ENCODE data around the gene BRSK1. TPM values are rescaled to one million over a fixed set of nuclear protein-coding genes. Genes with fewer than 3 reads are reported as not detected.

BRSK1 gene
- total RNA-seq, 2 experiments from 2014 or later: 2.6 to 2.7 TPM

DNA sequence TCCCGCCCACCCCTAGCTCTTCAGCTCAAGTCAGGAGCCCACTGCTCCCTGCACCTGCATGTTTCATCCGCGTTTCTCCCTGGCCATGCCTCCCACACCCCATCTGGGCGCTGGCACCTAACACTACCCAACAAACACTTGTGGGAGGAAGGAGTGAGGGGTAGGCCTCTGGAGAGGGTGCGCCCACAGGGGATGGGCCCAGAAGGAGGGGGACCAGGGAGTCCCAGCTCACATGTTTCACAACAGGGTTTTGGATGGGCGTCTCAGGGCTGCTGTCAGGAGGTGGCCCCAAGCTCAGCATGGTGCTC is 43.1 kb upstream of the BRSK1 start:
- H3K4me3 Mint-ChIP-seq: no peak overlapping the region
- peaks cover 2% of the 10 kb centered on the region for H3K4me1 ChIP-seq (ENCODE audit: insufficient read depth, low read length)
- intact Hi-C loops (cut with DNase I, micrococcal nuclease): no loop called here
- no peak overlapping the region for H3K27ac Mint-ChIP-seq
- no peaks in the 10 kb centered on the region for H3K27me3 ChIP-seq (ENCODE audit: control insufficient read depth in 1 of 2, insufficient read depth in 2 of 2, low read length in 2 of 2)
- no peaks in the 10 kb centered on the region for H3K9me3 Mint-ChIP-seq
- no peak overlapping the region for H3K4me3 ChIP-seq (ENCODE audit: low read length)
- no peaks in the 10 kb centered on the region for H3K4me1 Mint-ChIP-seq (ENCODE audit: low read depth)
- peaks cover 94% of the 10 kb centered on the region for H3K36me3 ChIP-seq (ENCODE audit: insufficient read depth, low read length)
- no peaks in the 10 kb centered on the region for H3K27me3 Mint-ChIP-seq
- CTCF ChIA-PET: no interaction called here
- DNase-seq (no peak), ATAC-seq (ENCODE audit: poor library complexity) (no peak)
- TF ChIP-seq, protein P1, sequence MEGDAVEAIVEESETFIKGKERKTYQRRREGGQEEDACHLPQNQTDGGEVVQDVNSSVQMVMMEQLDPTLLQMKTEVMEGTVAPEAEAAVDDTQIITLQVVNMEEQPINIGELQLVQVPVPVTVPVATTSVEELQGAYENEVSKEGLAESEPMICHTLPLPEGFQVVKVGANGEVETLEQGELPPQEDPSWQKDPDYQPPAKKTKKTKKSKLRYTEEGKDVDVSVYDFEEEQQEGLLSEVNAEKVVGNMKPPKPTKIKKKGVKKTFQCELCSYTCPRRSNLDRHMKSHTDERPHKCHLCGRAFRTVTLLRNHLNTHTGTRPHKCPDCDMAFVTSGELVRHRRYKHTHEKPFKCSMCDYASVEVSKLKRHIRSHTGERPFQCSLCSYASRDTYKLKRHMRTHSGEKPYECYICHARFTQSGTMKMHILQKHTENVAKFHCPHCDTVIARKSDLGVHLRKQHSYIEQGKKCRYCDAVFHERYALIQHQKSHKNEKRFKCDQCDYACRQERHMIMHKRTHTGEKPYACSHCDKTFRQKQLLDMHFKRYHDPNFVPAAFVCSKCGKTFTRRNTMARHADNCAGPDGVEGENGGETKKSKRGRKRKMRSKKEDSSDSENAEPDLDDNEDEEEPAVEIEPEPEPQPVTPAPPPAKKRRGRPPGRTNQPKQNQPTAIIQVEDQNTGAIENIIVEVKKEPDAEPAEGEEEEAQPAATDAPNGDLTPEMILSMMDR (IDR thresholded peaks at IDR 0.05): no peak
- no peaks in the 10 kb centered on the region for H3K9me3 ChIP-seq (ENCODE audit: control insufficient read depth in 1 of 2, insufficient read depth in 1 of 2, low read length in 2 of 2)
- H3K27ac ChIP-seq (ENCODE audit: low read depth in 1 of 2, low read length in 2 of 2): no peak overlapping the region
- H3K36me3 Mint-ChIP-seq (ENCODE audit: low read depth): peaks cover 74% of the 10 kb centered on the region
- POLR2A ChIA-PET: interaction anchor here (0.8 to 1.7 kb wide), 2 partner anchors 13 to 19 kb away, joined by 3 to 4 read pairs; partner anchors contain the start of gene PPP6R1

DNA sequence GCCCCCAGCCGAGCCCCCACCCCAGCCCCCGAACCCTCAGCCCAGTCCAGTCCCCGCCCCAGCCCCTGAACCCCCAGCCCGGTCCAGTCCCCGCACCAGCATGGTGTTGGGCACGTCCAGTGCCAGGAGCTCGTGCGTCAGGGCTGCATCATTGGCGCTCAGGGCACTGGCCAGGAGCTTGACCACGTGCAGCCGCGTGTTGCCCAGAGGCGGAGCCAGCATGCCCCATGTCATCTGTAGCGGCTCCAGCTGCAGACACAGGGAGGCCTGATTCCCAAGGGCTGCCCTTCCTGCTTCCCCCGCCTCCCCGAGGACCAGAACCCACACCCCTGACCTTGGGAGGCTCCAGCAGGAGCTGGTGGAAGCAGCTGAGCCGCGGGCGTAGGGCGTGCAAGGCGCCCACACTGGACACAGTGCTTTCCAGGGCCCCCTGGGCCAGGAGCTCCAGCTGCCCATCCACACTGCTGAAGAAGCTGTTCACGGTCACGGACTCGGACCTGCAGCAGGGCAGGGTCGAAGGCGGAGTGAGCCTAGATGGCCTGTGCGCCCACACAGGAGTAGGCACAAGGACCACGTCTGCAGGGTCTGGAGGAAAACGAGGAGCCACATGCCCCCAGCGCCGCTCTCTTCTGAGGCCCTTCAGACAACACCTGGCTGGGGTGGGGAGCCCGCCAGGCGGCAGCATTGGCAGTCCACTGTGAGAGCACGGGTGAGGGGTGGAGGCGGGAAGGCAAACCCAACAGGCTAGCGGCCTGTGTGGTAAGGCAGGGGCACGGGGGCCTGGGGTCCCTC is 42.5 kb upstream of the BRSK1 start:
- Histone ChIP-seq H3K4me3 (ENCODE audit: low read length) (no peak overlapping the region), H3K9me3 (ENCODE audit: control insufficient read depth in 1 of 2, insufficient read depth in 1 of 2, low read length in 2 of 2) (no peaks in the 10 kb centered on the region), H3K36me3 (ENCODE audit: insufficient read depth, low read length) (peaks cover 94% of the 10 kb centered on the region), H3K27me3 (ENCODE audit: control insufficient read depth in 1 of 2, insufficient read depth in 2 of 2, low read length in 2 of 2) (no peaks in the 10 kb centered on the region), H3K4me1 (ENCODE audit: insufficient read depth, low read length) (peaks cover 2% of the 10 kb centered on the region), H3K27ac (ENCODE audit: low read depth in 1 of 2, low read length in 2 of 2) (no peak overlapping the region)
- Mint-ChIP-seq H3K9me3 (no peaks in the 10 kb centered on the region), H3K4me3 (no peak overlapping the region), H3K27me3 (no peaks in the 10 kb centered on the region), H3K4me1 (ENCODE audit: low read depth) (no peaks in the 10 kb centered on the region), H3K36me3 (ENCODE audit: low read depth) (peaks cover 71% of the 10 kb centered on the region), H3K27ac (no peak overlapping the region)
- POLR2A ChIA-PET: interaction anchor here (1.7 kb wide), 1 partner anchor 18 kb away, joined by 4 read pairs; the partner anchor contains the start of gene PPP6R1
- CTCF ChIA-PET: no interaction called here
- ATAC-seq (ENCODE audit: poor library complexity) (no peak), DNase-seq (no peak)
- intact Hi-C loops (cut with DNase I, micrococcal nuclease): no loop called here
- TF ChIP-seq, protein P1 (IDR thresholded peaks at IDR 0.05): no peak

DNA sequence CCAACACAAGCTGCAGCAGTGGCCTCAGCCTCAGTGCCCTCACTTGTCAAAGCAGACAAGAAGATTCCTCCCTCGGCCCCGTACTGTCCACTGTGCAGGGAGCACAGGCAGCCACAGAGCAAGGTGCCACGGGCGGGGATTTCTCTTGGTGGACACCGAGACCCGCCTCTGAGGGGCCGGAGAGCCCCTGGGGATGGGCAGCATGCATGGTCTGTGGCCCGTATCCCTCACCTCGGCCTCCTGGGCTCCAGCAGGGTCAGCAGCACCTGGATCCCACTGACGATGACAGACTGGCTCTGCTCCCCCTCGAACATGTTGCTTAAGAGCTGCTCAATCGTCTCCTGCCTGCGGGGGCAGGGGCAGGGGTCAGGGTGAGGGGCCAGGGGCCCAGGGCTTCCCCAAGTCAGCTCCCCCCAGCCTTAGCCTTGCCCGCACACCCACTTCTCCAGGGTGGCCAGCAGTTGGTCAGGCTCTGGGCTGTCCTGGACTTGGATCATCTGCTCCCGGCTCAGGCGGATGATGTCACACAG is 41.8 kb upstream of the BRSK1 start:
- DNase-seq: no peak
- no peak overlapping the region for H3K4me3 Mint-ChIP-seq
- POLR2A ChIA-PET: interaction anchor here (1.7 kb wide), 1 partner anchor 17 kb away, joined by 4 read pairs; the partner anchor contains the start of gene PPP6R1
- H3K27ac Mint-ChIP-seq: no peak overlapping the region
- TF ChIP-seq, protein P1 (IDR thresholded peaks at IDR 0.05): no peak
- Histone ChIP-seq H3K36me3 (ENCODE audit: insufficient read depth, low read length) (peaks cover 94% of the 10 kb centered on the region), H3K4me1 (ENCODE audit: insufficient read depth, low read length) (peaks cover 5% of the 10 kb centered on the region), H3K4me3 (ENCODE audit: low read length) (no peak overlapping the region), H3K27ac (ENCODE audit: low read depth in 1 of 2, low read length in 2 of 2) (no peak overlapping the region), H3K9me3 (ENCODE audit: control insufficient read depth in 1 of 2, insufficient read depth in 1 of 2, low read length in 2 of 2) (no peaks in the 10 kb centered on the region), H3K27me3 (ENCODE audit: control insufficient read depth in 1 of 2, insufficient read depth in 2 of 2, low read length in 2 of 2) (no peaks in the 10 kb centered on the region)
- no peaks in the 10 kb centered on the region for H3K4me1 Mint-ChIP-seq (ENCODE audit: low read depth)
- intact Hi-C loops (cut with DNase I, micrococcal nuclease): no loop called here
- no peak for ATAC-seq (ENCODE audit: poor library complexity)
- CTCF ChIA-PET: interaction anchor here (0.5 kb wide), 1 partner anchor 10 kb away, joined by 3 read pairs; no protein-coding TSS in a partner anchor
- H3K27me3 Mint-ChIP-seq: no peaks in the 10 kb centered on the region
- H3K9me3 Mint-ChIP-seq: no peaks in the 10 kb centered on the region
- peaks cover 69% of the 10 kb centered on the region for H3K36me3 Mint-ChIP-seq (ENCODE audit: low read depth)
